Islet precursor cell (in vitro differentiated cells): ENCODE measurements around the gene TMEM167B.
"Not testable (repeated sequence)": the region's sequence is repeated elsewhere in the genome, so short reads cannot be mapped to it uniquely, and the experiment has no call there.

Experiments
- DNase-seq: peaks from one replicate; pipeline ENCODE4 v3.0.0-alpha.2; 2018

The TMEM167B gene

DNA sequence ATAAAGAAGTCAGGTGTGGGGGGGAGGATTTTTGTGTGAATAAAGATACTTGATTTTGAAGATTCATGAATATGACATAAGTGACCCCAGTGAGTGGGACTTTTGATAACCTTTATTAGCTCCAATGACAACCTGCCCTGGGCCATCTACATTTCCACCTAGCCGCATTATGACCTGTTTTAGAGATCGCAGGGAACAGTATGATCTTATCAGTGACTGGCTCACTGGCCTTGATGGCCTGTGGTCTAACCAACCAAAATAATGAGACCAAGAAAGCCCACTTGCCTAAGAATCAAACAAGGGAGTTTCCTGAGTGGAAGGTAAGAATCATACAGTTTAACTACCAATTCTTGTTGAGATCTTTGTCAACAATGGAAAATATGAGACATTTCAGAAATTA lies 25.1 kb downstream of the TMEM167B start:
- DNase-seq, result no peak

DNA sequence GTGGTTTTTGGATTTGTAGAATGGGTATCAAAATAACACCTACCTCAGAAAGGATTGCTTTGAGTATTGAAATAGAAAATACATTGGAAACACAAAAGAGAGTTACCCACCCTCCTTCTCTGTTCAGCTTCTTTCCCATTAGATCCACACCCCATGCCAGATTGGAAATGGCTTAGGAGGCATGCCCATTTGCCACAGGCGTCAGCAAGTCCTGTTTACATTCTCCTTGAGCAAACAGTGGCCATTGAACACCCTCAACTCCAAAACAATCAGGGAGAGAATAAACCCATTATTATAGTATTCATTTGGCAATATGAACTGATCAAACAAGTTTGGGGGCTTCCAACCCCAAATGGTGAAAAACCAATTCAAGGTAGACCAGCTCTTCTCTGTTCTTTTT lies 25.7 kb downstream of the TMEM167B start:
- no peak for DNase-seq

DNA sequence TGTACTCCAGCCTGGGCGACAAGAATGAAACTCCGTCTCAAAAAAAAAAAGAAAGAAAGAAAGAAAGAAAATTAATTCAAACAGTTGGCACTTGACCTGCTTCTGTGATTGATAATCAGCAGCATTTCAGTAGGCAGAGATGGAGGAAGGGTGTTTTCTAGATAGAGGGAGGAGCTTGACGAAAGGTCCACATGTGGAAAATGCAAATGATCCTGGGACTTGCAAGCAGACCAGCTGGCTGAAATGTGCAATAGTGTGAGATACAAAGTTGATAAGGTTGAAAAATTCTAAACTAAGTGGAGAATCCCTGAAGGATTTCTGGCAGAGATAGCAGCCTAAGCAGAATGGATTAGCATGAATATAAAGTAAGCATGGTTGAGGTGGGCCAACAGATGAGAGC lies 27.5 kb downstream of the TMEM167B start:
- no peak for DNase-seq

GRCh38 chr1:109120356-109120755 lies 29.8 kb downstream of the TMEM167B start:
- DNase-seq, result no peak

- no peak for DNase-seq
These were observed 40.5 kb downstream of the TMEM167B start for GRCh38 chr1:109131059-109131458.

- no peak for DNase-seq
These were observed 41.2 kb downstream of the TMEM167B start for GRCh38 chr1:109131800-109132199.

DNA sequence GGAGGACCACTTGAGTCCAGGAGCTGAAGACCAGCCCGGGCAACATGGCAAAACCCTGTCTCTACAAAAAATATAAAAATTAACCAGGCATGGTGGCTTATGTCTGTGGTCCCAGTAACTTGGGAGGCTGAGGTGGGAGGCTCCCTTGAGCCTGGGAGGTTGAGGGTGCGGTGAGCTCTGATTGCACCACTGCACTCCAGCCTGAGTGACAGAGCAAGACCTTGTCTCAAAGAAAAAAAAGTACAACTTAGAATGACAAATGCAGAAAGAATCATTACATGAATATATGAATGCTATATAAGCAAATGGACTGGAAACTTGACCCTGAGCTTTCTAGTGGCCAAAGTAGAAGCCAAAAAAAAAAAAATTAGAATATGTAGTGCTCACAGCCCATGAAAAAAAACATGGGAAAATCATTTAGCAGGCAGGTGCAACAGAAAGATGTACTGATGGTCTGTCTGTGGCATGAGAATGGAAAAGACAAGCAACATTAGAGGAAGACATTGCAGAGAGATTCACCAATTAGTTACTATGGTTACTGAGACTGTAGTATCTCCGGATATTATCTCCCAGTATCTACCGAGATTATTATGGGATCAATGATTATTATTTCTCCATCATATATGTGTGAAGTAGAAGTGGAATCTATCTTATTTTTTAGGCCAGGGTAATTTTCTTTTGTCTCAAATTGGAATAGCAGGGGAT lies 42.6 kb downstream of the TMEM167B start:
- DNase-seq, result no peak

- DNase-seq, result no peak
These were observed 43.3 kb downstream of the TMEM167B start for GRCh38 chr1:109133815-109134214.

GRCh38 chr1:109134423-109134822 lies 43.9 kb downstream of the TMEM167B start:
- DNase-seq, result no peak

- no peak for DNase-seq
These were observed 45.4 kb downstream of the TMEM167B start for GRCh38 chr1:109135940-109136339.

GRCh38 chr1:109136766-109137165 lies 46.2 kb downstream of the TMEM167B start:
- DNase-seq, result no peak

DNA sequence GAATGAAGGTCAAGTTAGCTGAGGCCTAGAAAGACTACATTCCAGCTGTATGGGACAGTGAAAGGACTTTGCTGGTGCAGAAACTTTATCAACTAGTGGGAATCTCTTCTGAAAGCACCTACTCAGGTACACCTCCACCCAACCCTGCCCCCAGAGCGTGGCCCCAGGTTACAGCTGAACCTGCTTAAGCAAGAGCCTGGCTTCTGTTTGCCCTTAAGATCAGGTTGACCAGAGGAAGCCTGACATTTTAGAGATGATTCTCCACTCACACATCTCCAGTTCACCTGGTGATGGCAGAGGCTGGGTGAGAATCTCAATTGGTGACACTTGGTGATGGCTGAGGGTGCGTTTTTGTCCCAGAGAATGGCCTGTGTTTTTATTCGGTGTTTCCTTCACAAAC lies 47.4 kb downstream of the TMEM167B start:
- DNase-seq, result no peak

DNA sequence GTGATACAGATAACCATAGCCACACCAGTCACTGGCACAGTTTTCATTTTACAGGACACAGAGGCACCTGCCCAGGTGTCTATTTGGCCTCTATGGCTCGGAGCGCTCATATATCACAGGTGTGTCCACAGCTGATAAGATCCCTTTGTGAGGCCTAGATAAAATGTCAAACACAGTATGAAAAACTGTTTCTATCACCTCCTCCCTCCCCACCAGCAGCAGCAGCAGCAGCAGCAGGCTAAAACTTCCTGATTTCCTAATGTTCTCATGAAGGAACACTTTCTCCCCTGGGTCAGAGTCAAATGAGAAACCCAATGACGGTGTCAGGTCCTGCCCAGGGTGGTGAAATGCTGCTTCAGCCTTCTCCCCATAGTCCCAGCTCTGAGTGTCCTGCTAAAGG lies 47.8 kb downstream of the TMEM167B start:
- no peak for DNase-seq

DNA sequence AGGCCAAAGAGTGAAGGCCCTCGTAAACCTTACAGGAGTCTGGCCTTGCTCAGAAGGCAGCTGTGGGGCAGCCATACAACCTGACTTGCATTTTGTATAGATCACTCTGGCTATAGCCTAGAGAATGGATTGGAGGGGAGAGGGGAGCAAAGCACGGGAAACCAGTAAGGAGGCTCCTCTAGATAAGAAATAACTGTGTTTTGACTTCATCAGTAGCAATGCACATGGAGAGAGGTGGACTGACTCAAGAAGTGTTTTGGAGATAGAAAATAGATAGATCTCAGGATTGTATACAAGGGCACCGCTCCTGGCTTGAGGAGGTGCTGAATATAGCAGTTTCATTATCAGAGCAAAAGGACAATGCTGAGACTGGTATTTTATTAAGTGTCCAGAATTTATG lies 49.8 kb downstream of the TMEM167B start:
- no peak for DNase-seq

DNA sequence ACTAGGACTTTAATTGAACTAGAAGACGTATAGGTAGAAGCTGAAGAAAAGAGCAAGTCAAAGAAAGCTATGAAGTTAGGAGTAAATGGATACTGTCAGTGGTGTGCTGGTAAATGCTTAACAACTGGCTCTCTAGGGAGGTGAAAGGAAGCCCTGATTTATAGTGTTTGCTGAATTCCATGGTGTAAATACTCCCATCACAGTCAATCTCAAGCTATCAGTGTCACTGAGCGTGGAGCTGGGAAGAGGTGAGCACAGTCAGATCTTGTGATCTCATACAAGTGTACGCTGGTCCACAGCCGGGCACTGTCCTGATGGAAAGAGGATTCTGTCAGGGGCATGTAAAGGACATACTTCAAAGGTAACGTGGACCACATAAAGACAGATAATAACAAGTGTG lies 51.7 kb downstream of the TMEM167B start:
- DNase-seq, result no peak

GRCh38 chr1:109142725-109143124 lies 52.2 kb downstream of the TMEM167B start:
- DNase-seq, result not testable (repeated sequence)
